HCT116 (cell line): Measurements from ENCODE around the gene BOD1L1.

Source experiments
- CEBPB ChIP-seq: IDR thresholded peaks from 2 replicates; pipeline ENCODE4 v1.6.1; 2012; ENCODE audit warnings: low read depth
- EZH2 ChIP-seq: fragments of 200-600 bp; sonication (generic); IDR thresholded peaks from 2 replicates; pipeline ENCODE4 v1.6.1; 2017; ENCODE audit warnings: antibody characterized with exemption, mixed run types
- FOSL1 ChIP-seq: IDR thresholded peaks from 2 replicates; pipeline ENCODE4 v1.6.1; 2012; ENCODE audit warnings: low read depth
- POLR2A ChIP-seq: IDR thresholded peaks from 2 replicates; pipeline ENCODE4 v1.7.0; 2011; ENCODE audit warnings: borderline replicate concordance; ENCODE audit not compliant: insufficient read depth, insufficient read length; ENCODE audit errors: extremely low read depth
- POLR2AphosphoS5 ChIP-seq: IDR thresholded peaks from 2 replicates; pipeline ENCODE4 v1.6.1; 2011; ENCODE audit warnings: mild to moderate bottlenecking, low read depth, low read length, moderate library complexity
- RAD21 ChIP-seq: IDR thresholded peaks from 2 replicates; pipeline ENCODE4 v1.6.1; 2012; ENCODE audit warnings: low read depth, mild to moderate bottlenecking
- TCF7L2 ChIP-seq: IDR thresholded peaks from 2 replicates; pipeline ENCODE4 v1.7.0; 2011; ENCODE audit warnings: borderline replicate concordance, inconsistent platforms; ENCODE audit not compliant: insufficient read depth, insufficient read length; ENCODE audit errors: extremely low read depth
- TF ChIP-seq, protein P1 (sequence below), 3 experiments: fragments of 200-600 bp in 1 of 3; sonication (generic) in 1 of 3; IDR thresholded peaks in 2 of 3; conservative IDR thresholded peaks in 1 of 3; 2 replicates each; pipeline ENCODE4 v1.5.1; 2012 to 2017; ENCODE audit warnings: low read depth in 2 of 3, low read length in 2 of 3, antibody characterized with exemption in 1 of 3, borderline replicate concordance in 1 of 3, control low read depth in 1 of 3, mild to moderate bottlenecking in 1 of 3, mixed read lengths in 1 of 3, mixed run types in 1 of 3, moderate library complexity in 1 of 3; ENCODE audit not compliant: insufficient read depth in 1 of 3
- TF ChIP-seq, protein P2 (sequence below): IDR thresholded peaks from 2 replicates; pipeline ENCODE4 v1.6.1; 2011; ENCODE audit warnings: mild to moderate bottlenecking, low read length, moderate library complexity; ENCODE audit not compliant: insufficient replicate concordance; ENCODE audit errors: extremely low read depth
- TF ChIP-seq, protein P3 (sequence below): IDR thresholded peaks from 2 replicates; pipeline ENCODE4 v1.6.1; 2012

DNA sequence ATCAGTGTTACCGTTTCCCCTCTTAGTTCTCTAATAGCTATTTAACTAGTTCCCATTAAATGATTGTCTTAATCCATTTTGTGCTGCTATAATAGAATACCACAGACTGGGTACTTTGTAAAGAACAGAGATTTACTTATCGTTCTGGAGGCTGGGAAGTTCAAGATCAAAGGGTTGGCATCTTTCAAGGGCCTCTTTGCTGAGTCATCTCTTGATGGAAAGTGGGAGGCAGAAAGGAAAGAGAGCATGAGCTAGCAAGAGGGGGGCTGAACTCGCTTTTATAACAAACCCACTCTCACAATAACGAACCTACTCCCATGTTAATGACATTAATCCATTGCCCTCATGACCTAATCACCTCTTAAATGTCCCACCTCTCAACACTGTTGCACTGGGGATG, 65.9 kb downstream of the BOD1L1 start:
- TF ChIP-seq, protein P1, sequence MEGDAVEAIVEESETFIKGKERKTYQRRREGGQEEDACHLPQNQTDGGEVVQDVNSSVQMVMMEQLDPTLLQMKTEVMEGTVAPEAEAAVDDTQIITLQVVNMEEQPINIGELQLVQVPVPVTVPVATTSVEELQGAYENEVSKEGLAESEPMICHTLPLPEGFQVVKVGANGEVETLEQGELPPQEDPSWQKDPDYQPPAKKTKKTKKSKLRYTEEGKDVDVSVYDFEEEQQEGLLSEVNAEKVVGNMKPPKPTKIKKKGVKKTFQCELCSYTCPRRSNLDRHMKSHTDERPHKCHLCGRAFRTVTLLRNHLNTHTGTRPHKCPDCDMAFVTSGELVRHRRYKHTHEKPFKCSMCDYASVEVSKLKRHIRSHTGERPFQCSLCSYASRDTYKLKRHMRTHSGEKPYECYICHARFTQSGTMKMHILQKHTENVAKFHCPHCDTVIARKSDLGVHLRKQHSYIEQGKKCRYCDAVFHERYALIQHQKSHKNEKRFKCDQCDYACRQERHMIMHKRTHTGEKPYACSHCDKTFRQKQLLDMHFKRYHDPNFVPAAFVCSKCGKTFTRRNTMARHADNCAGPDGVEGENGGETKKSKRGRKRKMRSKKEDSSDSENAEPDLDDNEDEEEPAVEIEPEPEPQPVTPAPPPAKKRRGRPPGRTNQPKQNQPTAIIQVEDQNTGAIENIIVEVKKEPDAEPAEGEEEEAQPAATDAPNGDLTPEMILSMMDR (IDR thresholded peaks at IDR 0.05 in 2 of 3, conservative IDR thresholded peaks at IDR 0.05 in 1 of 3; ENCODE audit: borderline replicate concordance in 1 of 3, insufficient read depth in 1 of 3, low read depth in 2 of 3, low read length in 2 of 3) = no peak
- TF ChIP-seq POLR2AphosphoS5 = no peak
- TF ChIP-seq FOSL1 = no peak
- TF ChIP-seq, protein P2, sequence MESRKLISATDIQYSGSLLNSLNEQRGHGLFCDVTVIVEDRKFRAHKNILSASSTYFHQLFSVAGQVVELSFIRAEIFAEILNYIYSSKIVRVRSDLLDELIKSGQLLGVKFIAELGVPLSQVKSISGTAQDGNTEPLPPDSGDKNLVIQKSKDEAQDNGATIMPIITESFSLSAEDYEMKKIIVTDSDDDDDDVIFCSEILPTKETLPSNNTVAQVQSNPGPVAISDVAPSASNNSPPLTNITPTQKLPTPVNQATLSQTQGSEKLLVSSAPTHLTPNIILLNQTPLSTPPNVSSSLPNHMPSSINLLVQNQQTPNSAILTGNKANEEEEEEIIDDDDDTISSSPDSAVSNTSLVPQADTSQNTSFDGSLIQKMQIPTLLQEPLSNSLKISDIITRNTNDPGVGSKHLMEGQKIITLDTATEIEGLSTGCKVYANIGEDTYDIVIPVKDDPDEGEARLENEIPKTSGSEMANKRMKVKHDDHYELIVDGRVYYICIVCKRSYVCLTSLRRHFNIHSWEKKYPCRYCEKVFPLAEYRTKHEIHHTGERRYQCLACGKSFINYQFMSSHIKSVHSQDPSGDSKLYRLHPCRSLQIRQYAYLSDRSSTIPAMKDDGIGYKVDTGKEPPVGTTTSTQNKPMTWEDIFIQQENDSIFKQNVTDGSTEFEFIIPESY = no peak
- no peak for TF ChIP-seq TCF7L2
- TF ChIP-seq RAD21 = no peak
- TF ChIP-seq, protein P3, sequence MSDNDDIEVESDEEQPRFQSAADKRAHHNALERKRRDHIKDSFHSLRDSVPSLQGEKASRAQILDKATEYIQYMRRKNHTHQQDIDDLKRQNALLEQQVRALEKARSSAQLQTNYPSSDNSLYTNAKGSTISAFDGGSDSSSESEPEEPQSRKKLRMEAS = no peak
- no peak for TF ChIP-seq POLR2A
- no peak for TF ChIP-seq EZH2
- no peak for TF ChIP-seq CEBPB
